Brain microvascular endothelial cell (primary cell): ENCODE measurements around the gene SP1.
"Not testable (repeated sequence)": the region's sequence is repeated elsewhere in the genome, so short reads cannot be mapped to it uniquely, and the experiment has no call there.

Experiments
- DNase-seq: peaks from one replicate; pipeline ENCODE4 v3.0.0-alpha.2; 2020
- H3K27ac ChIP-seq: fragments of 250-450 bp; sonication (Bioruptor Pico); 2 replicates; pipeline ENCODE4 v1.5.1; 2020; ENCODE audit warnings: mild to moderate bottlenecking, moderate library complexity
- H3K27me3 ChIP-seq: fragments of 250-450 bp; sonication (Bioruptor Pico); replicated peaks from 2 replicates; pipeline ENCODE4 v1.5.1; 2020; ENCODE audit warnings: mild to moderate bottlenecking
- H3K36me3 ChIP-seq: fragments of 250-450 bp; sonication (Bioruptor Pico); replicated peaks from 2 replicates; pipeline ENCODE4 v1.5.1; 2020; ENCODE audit warnings: mild to moderate bottlenecking
- H3K4me3 ChIP-seq: 2 replicates; pipeline ENCODE4 v1.5.1; 2011; ENCODE audit warnings: low read depth, mild to moderate bottlenecking, control low read depth, low read length, moderate library complexity
- in situ Hi-C: cut with HindIII; loops from 2 replicates; pipeline ENCODE4 v1.10.0; 2017; ENCODE audit warnings: low sequenced_read_pairs, low pct_ligation_motif_present
- TF ChIP-seq, protein P1 (sequence below): IDR thresholded peaks from 2 replicates; pipeline ENCODE4 v1.5.1; 2011; ENCODE audit warnings: low read depth, mild to moderate bottlenecking, moderate library complexity, low read length, control low read depth, inconsistent platforms; ENCODE audit errors: missing control alignments

The SP1 gene

DNA sequence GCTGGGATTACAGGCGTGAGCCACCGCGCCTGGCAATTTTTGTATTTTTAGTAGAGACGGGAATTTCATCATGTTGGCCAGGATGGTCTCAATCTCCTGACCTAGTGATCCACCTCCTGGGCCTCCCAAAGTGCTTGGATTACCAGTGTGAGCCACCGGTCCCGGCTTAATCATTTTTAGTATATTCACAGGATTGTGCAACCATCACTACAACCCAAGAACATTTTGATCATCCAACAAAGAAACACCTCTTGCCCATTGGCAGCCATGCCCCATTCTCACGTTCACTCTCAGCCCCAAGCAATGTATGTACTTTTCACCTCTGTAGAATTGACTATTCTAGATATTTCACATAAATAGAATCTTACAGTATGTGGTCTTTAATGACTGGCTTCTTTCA, 19.9 kb downstream of the SP1 start:
- TF ChIP-seq, protein P1, sequence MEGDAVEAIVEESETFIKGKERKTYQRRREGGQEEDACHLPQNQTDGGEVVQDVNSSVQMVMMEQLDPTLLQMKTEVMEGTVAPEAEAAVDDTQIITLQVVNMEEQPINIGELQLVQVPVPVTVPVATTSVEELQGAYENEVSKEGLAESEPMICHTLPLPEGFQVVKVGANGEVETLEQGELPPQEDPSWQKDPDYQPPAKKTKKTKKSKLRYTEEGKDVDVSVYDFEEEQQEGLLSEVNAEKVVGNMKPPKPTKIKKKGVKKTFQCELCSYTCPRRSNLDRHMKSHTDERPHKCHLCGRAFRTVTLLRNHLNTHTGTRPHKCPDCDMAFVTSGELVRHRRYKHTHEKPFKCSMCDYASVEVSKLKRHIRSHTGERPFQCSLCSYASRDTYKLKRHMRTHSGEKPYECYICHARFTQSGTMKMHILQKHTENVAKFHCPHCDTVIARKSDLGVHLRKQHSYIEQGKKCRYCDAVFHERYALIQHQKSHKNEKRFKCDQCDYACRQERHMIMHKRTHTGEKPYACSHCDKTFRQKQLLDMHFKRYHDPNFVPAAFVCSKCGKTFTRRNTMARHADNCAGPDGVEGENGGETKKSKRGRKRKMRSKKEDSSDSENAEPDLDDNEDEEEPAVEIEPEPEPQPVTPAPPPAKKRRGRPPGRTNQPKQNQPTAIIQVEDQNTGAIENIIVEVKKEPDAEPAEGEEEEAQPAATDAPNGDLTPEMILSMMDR = no peak
- in situ Hi-C loops = no loop called here
- no peaks in the 10 kb centered on the region for H3K27me3 ChIP-seq
- peaks cover 2% of the 10 kb centered on the region for H3K36me3 ChIP-seq
- H3K27ac ChIP-seq = no peak overlapping the region
- H3K4me3 ChIP-seq = no peak overlapping the region
- DNase-seq = no peak

DNA sequence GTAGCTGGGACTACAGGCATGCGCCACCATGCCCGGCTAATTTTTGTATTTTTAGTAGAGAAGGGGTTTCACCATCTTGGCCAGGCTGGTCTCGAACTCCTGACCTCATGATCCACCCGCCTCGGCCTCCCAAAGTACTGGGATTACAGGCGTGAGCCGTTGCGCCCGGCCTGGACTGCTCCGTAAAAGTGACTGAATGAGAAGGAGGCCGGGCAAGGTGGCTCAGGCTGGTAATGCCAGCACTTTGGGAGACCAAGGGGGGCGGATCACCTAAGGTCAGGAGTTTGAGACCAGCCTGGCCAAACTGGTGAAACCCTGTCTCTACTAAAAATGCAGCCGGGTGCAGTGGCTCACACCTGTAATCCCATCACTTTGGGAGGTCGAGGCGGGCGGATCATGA, 22.4 kb downstream of the SP1 start:
- H3K36me3 ChIP-seq, H3K27me3 ChIP-seq, H3K27ac ChIP-seq, in situ Hi-C loops, H3K4me3 ChIP-seq, DNase-seq: not testable (repeated sequence)

DNA sequence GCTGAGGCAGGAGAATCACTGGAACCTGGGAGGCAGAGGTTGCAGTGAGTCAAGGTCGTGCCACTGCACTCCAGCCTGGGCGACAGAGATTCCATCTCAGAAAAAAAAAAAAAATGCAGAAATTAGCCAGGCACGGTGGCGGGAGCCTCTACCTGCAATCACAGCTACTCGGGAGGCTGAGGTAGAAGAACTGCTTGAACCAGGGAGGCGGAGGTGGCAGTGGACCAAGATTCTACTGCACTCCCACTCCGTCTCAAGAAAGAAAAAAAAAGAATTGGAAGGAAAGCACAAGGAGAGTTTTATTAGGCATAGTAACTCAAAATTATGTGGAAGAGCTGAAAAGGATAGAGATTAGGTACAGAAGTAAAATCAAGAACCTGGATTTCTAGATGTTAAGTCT, 22.9 kb downstream of the SP1 start:
- in situ Hi-C loops = no loop called here
- Histone ChIP-seq H3K27me3 (no peaks in the 10 kb centered on the region), H3K4me3 (no peak overlapping the region), H3K36me3 (no peaks in the 10 kb centered on the region), H3K27ac (no peak overlapping the region)
- TF ChIP-seq, protein P1 = no peak
- no peak for DNase-seq

DNA sequence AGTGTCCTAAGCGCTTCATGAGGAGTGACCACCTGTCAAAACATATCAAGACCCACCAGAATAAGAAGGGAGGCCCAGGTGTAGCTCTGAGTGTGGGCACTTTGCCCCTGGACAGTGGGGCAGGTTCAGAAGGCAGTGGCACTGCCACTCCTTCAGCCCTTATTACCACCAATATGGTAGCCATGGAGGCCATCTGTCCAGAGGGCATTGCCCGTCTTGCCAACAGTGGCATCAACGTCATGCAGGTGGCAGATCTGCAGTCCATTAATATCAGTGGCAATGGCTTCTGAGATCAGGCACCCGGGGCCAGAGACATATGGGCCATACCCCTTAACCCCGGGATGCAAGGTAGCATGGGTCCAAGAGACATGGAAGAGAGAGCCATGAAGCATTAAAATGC, 31.0 kb downstream of the SP1 start:
- TF ChIP-seq, protein P1 = no peak
- Histone ChIP-seq H3K36me3 (peaks cover 44% of the 10 kb centered on the region), H3K27me3 (no peaks in the 10 kb centered on the region), H3K4me3 (no peak overlapping the region), H3K27ac (no peak overlapping the region)
- in situ Hi-C loops = no loop called here
- DNase-seq = no peak

DNA sequence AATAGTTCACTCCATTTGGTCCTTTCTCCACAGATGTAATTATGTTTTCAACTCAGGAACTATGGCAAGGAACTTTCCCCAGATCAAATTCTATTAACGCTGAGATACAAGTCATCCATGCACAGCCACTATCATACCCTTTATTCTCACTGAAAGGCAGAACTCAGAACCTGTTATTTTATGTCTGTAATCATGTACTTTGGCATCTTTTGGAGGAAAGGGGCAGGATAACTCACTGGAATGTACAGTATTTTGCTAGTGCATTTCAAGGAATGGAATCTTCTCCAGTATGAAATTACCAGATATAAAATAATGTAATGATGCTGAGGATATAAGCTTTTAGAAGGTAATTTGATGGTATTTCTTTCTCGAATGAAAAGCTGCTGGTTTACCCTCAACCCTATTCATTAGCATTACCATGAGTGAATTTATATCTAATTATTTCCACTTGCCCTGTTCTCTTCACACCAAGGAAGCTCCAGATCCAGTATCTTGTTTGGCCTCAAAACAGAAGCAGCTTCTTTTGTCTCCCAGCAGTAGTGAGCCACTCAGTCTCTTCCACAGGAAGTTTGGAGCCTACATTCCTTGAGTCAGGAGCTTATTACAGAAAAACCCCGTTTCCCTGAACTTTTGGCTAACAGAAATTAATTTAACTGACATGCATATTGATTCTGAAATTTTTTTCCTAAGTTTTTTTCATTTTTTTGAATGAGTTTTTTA, 33.7 kb downstream of the SP1 start:
- in situ Hi-C loops = no loop called here
- DNase-seq = no peak
- TF ChIP-seq, protein P1 = no peak
- no peak overlapping the region for H3K4me3 ChIP-seq
- peaks cover 39% of the 10 kb centered on the region for H3K36me3 ChIP-seq
- H3K27ac ChIP-seq = no peak overlapping the region
- no peaks in the 10 kb centered on the region for H3K27me3 ChIP-seq

DNA sequence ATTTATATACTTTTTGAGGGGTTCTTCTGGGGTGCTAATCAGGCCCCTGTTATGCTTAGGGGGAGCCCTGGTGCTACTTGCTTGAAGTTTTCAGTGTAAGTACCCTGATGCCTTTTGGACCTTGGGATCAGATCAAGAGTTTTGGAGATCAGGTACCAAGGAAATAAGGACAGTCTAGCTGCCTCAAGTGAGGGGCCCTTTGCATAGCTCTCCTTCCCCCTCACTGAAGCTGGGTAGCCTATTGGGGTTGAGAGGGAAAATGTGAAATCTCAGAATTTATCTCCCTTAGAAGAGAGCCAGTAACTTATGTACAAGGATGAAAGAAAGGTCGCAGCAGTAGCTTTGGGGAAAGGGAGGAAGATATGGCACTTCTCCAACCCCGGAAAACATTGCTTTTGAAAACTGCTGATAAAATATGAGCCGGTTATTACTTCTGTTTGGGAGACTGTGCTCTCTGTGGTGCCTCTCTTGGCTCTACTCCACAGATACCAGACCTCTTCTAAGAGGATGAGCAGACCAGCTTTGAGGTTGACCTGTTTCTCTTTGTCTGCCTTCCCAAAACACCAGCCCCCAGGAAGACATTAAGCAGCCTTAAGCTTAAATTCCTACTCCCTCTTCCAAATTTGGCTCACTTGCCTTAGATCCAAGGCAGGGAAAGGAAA, 34.9 kb downstream of the SP1 start:
- Histone ChIP-seq H3K27ac (no peak overlapping the region), H3K36me3 (peaks cover 27% of the 10 kb centered on the region), H3K4me3 (no peak overlapping the region), H3K27me3 (no peaks in the 10 kb centered on the region)
- DNase-seq = no peak
- TF ChIP-seq, protein P1 = no peak
- in situ Hi-C loops = no loop called here

DNA sequence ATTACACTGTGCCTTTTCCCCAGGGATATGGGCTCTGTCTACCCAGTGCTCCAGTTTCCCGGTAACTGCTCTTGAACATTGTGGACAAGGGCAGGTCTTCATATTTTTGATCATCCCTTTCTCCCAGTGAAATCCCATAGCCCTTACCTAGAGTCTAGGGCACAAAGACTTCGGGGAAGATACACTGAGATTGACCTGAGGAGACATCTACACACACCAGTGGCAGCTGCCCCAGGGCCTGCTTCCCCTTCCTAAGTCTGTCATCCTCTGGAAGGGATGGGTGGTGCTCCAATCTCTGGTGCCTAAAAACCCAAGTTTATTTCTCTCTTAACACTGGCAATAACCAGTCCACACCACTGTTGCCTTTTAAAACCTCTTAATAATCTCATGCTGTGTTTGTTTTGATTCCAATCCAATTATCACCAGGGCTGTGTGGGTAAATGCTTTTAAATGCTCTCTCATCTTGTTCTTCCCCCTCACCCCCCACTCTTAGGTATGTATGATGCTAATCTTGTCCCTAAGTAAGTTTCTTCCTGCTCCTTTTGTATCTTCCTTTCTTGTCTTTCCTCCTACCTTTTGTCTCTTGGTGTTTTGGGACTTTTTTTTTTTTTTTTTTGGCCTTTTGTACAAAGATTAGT, 35.9 kb downstream of the SP1 start:
- in situ Hi-C loops, H3K27ac ChIP-seq, H3K4me3 ChIP-seq, DNase-seq, H3K27me3 ChIP-seq: not testable (repeated sequence)
- peaks cover 17% of the 10 kb centered on the region for H3K36me3 ChIP-seq

DNA sequence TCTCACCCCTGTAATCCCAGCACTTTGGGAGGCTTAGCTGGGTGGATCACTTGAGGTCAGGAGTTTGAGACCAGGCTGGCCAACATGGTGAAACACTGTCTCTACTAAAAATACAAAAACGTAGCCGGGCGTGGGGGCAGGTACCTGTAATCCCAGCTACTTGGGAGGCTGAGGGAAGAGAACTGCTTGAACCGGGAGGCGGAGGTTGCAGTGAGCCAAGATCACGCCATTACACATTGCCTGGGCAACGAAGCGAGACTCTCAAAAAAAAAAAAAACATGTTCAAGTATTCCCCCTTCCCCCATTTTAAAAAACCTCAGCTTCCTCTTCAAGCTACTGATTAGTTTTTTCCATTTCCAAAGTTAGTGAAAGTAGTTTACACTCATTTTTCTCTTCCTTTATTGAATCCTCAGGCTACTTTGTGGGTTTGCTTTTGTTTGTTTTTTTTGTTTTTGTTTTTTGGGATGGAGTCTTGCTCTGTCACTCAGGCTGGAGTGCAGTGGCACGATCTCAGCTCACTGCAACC, 37.4 kb downstream of the SP1 start:
- H3K27ac ChIP-seq, DNase-seq, H3K27me3 ChIP-seq, in situ Hi-C loops, H3K4me3 ChIP-seq, H3K36me3 ChIP-seq: not testable (repeated sequence)
